KMS-11 (cell line): ENCODE data around the gene TMEM174.

ENCODE experiments used
- H2AFZ ChIP-seq: fragments of 200-600 bp; sonication (generic); 2 replicates; pipeline ENCODE4 v1.6.1; 2016; ENCODE audit warnings: antibody characterized with exemption, mixed run types, low read depth
- H3K27ac ChIP-seq: fragments of 200-600 bp; sonication (generic); 2 replicates; pipeline ENCODE4 v1.6.1; 2016; ENCODE audit warnings: mild to moderate bottlenecking, mixed run types
- H3K27me3 ChIP-seq: fragments of 200-600 bp; sonication (generic); 2 replicates; pipeline ENCODE4 v1.6.1; 2017; ENCODE audit warnings: mild to moderate bottlenecking, low read depth, mixed run types, moderate library complexity; ENCODE audit not compliant: insufficient read depth
- H3K36me3 ChIP-seq: fragments of 200-600 bp; sonication (generic); 2 replicates; pipeline ENCODE4 v1.6.1; 2017; ENCODE audit warnings: mild to moderate bottlenecking, mixed run types; ENCODE audit not compliant: insufficient read depth
- H3K4me1 ChIP-seq: fragments of 200-600 bp; sonication (generic); 2 replicates; pipeline ENCODE4 v1.6.1; 2016; ENCODE audit warnings: mild to moderate bottlenecking, low read depth, mixed run types; ENCODE audit not compliant: poor library complexity, severe bottlenecking
- H3K4me2 ChIP-seq: fragments of 200-600 bp; sonication (generic); 2 replicates; pipeline ENCODE4 v1.7.0; 2016; ENCODE audit warnings: mild to moderate bottlenecking, mixed run types
- H3K4me3 ChIP-seq: fragments of 200-600 bp; sonication (generic); IDR thresholded peaks from 2 replicates; pipeline ENCODE4 v1.6.1; 2017; ENCODE audit warnings: low read depth, low read length, mixed read lengths; ENCODE audit not compliant: insufficient read depth
- H3K79me2 ChIP-seq: fragments of 200-600 bp; sonication (generic); 2 replicates; pipeline ENCODE4 v1.6.1; 2016; ENCODE audit warnings: low read depth, mixed run types; ENCODE audit not compliant: insufficient read depth
- H3K9ac ChIP-seq: fragments of 200-600 bp; sonication (generic); 2 replicates; pipeline ENCODE4 v1.6.1; 2016; ENCODE audit warnings: mild to moderate bottlenecking, mixed run types
- H4K20me1 ChIP-seq: fragments of 200-600 bp; sonication (generic); 2 replicates; pipeline ENCODE4 v1.6.1; 2016; ENCODE audit warnings: mild to moderate bottlenecking, mixed run types; ENCODE audit not compliant: insufficient read depth
- TF ChIP-seq, protein P1 (sequence below): fragments of 200-600 bp; sonication (generic); conservative IDR thresholded peaks from 2 replicates; pipeline ENCODE4 v1.6.1; 2017; ENCODE audit warnings: low read depth, mild to moderate bottlenecking, antibody characterized with exemption, low read length, moderate library complexity, mixed read lengths

TMEM174 gene

DNA sequence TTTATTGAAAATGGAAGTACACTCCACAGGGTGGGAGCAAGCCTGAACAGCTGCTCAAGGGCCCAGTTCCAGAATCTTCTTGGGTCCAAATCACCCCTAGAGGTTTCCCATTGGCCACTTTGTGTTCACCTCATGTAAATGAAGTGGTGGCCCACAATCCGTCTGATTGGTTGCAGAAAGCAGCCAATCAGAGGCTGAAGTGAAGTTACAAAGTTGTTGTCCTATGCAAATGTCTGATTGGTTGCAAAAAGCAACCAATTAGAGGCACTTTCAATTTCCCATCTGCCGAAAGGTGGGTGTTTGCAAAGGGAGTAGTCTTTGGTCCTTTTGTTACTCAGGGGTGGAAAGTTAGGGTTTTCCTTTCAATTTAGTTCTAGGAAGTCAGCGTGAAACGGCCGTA lies 43.9 kb upstream of the TMEM174 start:
- Histone ChIP-seq H3K36me3 (no peaks in the 10 kb centered on the region), H3K27ac (no peak overlapping the region), H4K20me1 (no peaks in the 10 kb centered on the region), H2AFZ (no peak overlapping the region), H3K4me2 (no peak overlapping the region), H3K9ac (no peak overlapping the region), H3K27me3 (no peaks in the 10 kb centered on the region), H3K4me3 (no peak overlapping the region), H3K4me1 (peaks cover 8% of the 10 kb centered on the region), H3K79me2 (no peaks in the 10 kb centered on the region)
- TF ChIP-seq, protein P1, sequence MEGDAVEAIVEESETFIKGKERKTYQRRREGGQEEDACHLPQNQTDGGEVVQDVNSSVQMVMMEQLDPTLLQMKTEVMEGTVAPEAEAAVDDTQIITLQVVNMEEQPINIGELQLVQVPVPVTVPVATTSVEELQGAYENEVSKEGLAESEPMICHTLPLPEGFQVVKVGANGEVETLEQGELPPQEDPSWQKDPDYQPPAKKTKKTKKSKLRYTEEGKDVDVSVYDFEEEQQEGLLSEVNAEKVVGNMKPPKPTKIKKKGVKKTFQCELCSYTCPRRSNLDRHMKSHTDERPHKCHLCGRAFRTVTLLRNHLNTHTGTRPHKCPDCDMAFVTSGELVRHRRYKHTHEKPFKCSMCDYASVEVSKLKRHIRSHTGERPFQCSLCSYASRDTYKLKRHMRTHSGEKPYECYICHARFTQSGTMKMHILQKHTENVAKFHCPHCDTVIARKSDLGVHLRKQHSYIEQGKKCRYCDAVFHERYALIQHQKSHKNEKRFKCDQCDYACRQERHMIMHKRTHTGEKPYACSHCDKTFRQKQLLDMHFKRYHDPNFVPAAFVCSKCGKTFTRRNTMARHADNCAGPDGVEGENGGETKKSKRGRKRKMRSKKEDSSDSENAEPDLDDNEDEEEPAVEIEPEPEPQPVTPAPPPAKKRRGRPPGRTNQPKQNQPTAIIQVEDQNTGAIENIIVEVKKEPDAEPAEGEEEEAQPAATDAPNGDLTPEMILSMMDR = no peak

DNA sequence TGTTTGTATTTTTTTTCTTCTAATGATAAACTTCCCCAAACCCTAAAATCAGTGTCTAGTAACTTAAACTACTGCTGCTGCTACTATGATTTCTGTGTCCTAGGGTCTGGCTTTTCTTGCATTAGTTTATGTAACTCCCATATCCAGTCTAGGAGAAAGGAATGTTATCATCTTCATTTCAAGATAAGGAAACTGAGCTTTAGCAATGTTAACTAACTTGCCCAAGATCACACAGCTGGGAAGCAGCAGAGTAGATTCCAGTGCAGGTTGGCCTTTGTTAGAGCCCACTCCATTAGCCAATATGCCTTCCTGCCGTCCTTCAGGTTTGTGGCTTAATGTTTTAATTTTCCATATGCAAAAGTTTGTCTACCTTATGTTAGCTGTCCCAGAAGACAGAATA lies 42.2 kb upstream of the TMEM174 start:
- Histone ChIP-seq H3K27me3 (no peaks in the 10 kb centered on the region), H3K9ac (no peak overlapping the region), H3K4me3 (no peak overlapping the region), H3K36me3 (no peaks in the 10 kb centered on the region), H3K4me2 (no peak overlapping the region), H3K27ac (no peak overlapping the region), H4K20me1 (no peaks in the 10 kb centered on the region), H3K79me2 (no peaks in the 10 kb centered on the region), H3K4me1 (peaks cover 7% of the 10 kb centered on the region), H2AFZ (no peak overlapping the region)
- TF ChIP-seq, protein P1 = no peak

DNA sequence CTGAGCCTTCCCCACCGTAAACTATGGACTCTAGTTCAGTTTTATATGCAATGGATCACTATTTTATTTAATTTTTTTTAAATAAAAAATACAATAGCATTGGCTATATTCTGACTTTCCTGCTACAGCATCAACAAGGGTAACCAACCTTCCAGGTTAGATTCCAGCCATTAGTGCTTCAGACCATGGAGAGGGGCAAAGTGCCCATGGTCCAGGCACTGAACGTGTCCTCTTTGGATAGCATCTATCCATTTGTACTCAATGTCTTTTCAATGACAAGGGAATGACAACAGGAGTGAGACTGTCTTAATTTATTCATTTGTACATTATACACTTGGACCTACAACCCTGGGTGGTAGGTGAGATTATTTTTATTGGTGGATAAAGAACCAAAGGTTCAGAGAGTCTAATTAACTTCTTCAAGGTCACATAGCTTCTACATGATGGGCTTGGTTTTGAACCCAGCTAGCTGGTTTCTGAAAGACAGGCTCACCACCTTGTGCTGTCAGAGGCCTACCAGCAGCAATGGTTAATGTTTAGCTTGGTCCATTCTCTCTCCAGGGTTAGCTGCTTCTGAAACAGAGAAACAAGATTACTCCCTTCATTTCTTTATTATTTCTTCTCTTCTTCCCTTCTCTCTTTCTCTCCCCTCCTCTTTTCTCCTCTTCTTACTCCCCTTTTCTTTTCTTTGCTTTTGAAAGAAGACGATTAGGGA lies 41.1 kb upstream of the TMEM174 start:
- Histone ChIP-seq H3K27me3 (no peaks in the 10 kb centered on the region), H3K79me2 (no peaks in the 10 kb centered on the region), H4K20me1 (no peaks in the 10 kb centered on the region), H2AFZ (no peak overlapping the region), H3K36me3 (no peaks in the 10 kb centered on the region), H3K4me1 (peaks cover 3% of the 10 kb centered on the region), H3K4me3 (no peak overlapping the region), H3K27ac (no peak overlapping the region), H3K4me2 (no peak overlapping the region), H3K9ac (no peak overlapping the region)
- TF ChIP-seq, protein P1 = no peak

DNA sequence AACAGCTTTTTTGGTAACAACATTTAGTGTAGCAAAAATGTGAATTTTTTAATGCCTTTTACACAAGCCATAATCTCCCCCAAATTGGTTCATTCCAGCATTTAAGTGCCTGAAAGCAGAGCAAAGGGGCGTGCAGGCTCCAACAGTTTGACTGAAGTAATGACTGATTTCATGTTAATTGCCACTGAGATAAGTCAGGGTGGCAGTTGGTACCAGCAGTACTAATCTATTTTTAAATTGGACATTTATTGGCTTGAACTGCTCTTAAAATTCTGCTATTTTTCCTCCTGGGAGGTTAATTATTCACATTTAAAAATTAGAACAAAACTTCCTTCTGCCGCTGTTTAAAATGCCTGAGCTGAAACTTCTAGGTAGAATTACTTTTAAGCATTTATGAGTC lies 40.2 kb upstream of the TMEM174 start:
- Histone ChIP-seq H3K79me2 (no peaks in the 10 kb centered on the region), H3K4me2 (no peak overlapping the region), H2AFZ (no peak overlapping the region), H3K27ac (no peak overlapping the region), H3K4me3 (no peak overlapping the region), H3K9ac (no peak overlapping the region), H3K4me1 (no peaks in the 10 kb centered on the region), H4K20me1 (no peaks in the 10 kb centered on the region), H3K36me3 (no peaks in the 10 kb centered on the region), H3K27me3 (no peaks in the 10 kb centered on the region)
- TF ChIP-seq, protein P1 = no peak
